ENCODE measurements around the gene POLR3G.

POLR3G gene

DNA sequence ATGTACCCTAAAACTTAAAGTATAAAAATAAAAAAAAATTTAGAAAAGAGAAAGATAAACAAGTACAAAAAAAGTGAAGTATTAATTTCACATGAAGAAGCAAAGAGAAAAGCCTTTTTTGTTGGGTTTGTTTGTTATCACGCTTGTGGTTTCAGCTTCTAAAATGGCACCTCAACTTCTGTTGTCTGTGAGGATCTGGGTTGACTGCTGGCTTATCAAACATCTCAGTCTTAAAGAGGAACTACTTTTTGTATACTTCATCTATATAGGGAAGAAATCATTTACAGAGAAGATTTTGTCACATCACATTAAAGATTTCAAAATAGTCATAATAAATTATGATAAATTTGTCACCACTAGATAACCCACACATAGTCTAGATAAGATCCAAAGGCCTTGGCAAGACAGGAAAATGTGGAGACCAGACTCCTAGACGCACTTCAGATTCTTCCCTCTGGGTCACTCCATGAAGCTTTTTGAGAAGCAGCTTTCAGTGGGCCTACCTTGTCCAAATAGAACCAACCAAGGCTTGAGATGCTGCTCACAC is 75.1 kb downstream of the POLR3G start:
- no peak for DNase-seq
- TF ChIP-seq POLR2A (IDR thresholded peaks at IDR 0.05; ENCODE audit: low read length) = no peak
- TF ChIP-seq GATA1 (IDR thresholded peaks at IDR 0.05; ENCODE audit: low read depth, low read length) = no peak

DNA sequence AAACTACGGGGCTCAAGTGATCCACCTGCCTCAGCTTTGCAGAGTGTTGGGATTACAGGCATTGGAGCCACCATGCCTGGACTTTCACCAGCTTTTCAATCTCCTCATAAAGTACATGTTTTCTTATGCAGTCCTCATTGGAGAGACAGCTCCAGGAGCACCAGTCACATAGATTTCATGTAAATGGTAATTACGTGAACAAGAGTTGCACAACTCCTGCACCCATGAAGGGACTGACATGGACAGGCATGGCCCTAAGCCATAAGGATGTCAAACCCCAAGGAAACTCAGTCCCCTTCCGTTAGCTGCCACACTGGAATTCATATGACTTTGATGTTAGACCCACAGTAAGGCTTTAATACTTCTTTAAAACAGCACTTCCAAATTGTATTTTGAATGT is 76.3 kb downstream of the POLR3G start:
- DNase-seq = no peak
- TF ChIP-seq POLR2A (IDR thresholded peaks at IDR 0.05; ENCODE audit: low read length) = no peak
- TF ChIP-seq GATA1 (IDR thresholded peaks at IDR 0.05; ENCODE audit: low read depth, low read length) = no peak

DNA sequence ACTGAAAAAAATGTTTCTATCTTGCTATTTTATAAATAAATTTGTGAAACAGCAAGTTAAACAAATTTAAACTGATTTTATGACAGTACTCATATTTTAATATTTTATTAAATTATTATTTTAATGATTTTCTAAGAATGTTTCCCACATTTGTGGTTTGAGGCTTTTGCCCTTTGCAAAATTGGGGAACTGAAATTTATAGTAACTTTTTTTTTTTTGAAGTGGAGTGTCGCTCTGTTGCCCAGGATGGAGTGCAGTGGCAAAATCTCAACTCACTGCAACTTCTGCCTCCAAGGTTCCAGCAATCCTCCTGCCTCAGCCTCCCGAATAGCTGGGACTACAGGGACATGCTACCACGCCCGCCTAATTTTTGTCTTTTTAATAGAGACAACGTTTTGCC is 76.7 kb downstream of the POLR3G start:
- DNase-seq = no peak
- TF ChIP-seq GATA1 (IDR thresholded peaks at IDR 0.05; ENCODE audit: low read depth, low read length) (no peak), POLR2A (IDR thresholded peaks at IDR 0.05; ENCODE audit: low read length) (no peak)

DNA sequence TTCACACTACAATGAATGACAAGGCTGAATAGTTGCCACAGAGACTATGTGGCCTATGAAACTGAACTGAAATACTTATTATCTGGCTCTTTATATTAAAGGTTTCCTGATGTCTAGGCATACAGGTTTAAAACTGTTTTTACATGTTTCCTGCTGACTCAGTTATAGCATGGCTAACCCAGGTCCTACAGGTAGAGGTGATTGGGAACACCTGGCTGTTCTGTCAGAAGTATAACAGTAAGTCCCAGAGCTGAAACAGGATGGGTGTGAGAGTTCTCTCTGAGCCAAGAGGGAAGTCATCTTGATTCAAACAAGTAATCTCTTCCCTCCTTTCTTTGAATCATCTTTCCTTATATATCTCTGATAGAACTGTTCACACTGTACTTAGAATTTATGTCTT is 79.0 kb downstream of the POLR3G start:
- no peak for DNase-seq
- no peak for TF ChIP-seq POLR2A (IDR thresholded peaks at IDR 0.05; ENCODE audit: low read length)
- no peak for TF ChIP-seq GATA1 (IDR thresholded peaks at IDR 0.05; ENCODE audit: low read depth, low read length)

DNA sequence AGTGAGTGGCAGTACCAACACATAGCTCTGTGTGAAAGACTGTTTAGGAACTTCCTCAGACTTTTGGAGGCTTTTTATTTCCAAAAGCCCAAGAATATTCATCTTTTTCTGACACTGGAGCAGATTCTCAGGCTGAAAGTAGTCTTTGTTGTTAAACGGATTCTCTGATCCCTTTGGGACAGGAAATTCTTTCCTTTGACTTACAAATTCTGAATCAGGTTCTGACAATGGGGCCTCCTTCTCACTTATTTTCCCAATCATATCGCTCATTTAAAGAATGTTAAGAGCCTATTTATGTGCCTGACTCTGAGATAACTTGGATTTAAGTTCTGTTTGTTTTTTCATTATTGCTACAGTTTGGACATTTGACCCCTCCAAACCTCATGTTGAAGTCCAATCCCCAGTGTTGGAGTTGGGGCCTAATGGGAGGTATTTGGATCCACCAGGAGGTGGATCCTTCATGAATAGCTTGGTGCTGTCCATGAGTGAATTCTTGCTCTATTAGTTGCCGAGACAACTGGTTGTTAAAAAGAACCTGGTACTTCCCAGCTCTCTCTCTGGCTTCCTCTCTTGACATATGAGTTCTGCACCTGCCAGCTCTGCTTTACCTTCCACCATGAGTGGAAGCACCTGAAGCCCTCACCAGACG is 79.8 kb downstream of the POLR3G start:
- TF ChIP-seq POLR2A (IDR thresholded peaks at IDR 0.05; ENCODE audit: low read length) = no peak
- no peak for TF ChIP-seq GATA1 (IDR thresholded peaks at IDR 0.05; ENCODE audit: low read depth, low read length)
- no peak for DNase-seq

DNA sequence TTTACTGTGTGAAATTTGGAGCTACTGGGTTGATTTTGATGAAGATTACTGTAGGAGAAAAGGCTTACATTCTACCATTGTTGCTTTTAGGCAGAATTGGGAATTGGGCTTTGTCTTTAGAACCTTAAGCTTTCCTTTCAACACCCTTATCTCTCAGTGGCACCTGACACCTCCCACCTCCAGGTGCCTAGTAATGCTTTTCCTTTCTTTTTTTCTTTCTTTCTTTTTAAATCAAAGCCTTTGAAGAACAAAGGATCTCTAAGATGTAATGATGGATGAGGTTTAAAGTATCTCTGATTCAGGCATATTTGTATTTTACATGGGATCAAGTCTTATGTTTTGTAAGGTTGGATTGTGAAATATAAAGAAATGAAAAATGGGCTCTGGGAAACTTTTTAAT is 81.0 kb downstream of the POLR3G start:
- TF ChIP-seq POLR2A (IDR thresholded peaks at IDR 0.05; ENCODE audit: low read length) (no peak), GATA1 (IDR thresholded peaks at IDR 0.05; ENCODE audit: low read depth, low read length) (no peak)
- DNase-seq = no peak

DNA sequence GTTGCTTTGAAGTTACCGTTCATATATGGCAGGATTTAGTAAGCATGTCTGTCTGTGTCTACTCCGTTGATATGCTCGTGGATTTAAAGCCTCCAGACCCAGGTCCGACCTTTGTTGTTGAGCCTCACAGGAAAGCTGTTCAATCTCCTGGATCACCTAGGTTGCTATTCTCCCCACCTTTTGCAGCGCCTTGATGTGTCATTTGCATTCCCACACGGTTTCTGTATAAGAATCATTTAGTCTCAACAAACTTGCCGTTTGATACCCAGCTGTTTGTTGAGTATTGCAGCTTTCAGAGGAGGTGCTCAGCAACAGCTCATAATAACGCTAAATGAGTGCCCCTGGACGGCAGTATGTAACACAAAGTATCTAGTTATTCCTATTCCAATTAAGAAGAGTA is 82.7 kb downstream of the POLR3G start:
- DNase-seq = no peak
- TF ChIP-seq POLR2A (IDR thresholded peaks at IDR 0.05; ENCODE audit: low read length) (no peak), GATA1 (IDR thresholded peaks at IDR 0.05; ENCODE audit: low read depth, low read length) (no peak)

DNA sequence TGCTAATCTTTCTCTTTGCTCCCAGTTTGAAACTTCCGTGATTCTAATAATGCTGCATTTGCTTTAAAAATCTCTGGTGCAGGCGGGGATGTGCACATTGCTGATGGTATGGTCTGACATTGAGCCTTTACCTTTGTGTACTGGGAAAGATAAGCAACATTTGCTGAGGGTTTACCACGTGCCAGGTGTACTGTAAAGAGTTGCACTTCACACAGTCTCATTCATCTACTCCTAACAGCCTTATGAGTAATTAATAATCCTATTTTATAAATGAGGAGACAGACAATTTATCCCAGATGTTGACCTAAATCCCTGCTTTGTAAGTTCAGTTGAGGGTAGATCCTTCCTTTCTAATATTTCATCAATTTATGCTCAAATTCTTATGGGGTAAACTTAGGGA is 83.2 kb downstream of the POLR3G start:
- TF ChIP-seq POLR2A (IDR thresholded peaks at IDR 0.05; ENCODE audit: low read length) = no peak
- no peak for TF ChIP-seq GATA1 (IDR thresholded peaks at IDR 0.05; ENCODE audit: low read depth, low read length)
- DNase-seq = no peak

DNA sequence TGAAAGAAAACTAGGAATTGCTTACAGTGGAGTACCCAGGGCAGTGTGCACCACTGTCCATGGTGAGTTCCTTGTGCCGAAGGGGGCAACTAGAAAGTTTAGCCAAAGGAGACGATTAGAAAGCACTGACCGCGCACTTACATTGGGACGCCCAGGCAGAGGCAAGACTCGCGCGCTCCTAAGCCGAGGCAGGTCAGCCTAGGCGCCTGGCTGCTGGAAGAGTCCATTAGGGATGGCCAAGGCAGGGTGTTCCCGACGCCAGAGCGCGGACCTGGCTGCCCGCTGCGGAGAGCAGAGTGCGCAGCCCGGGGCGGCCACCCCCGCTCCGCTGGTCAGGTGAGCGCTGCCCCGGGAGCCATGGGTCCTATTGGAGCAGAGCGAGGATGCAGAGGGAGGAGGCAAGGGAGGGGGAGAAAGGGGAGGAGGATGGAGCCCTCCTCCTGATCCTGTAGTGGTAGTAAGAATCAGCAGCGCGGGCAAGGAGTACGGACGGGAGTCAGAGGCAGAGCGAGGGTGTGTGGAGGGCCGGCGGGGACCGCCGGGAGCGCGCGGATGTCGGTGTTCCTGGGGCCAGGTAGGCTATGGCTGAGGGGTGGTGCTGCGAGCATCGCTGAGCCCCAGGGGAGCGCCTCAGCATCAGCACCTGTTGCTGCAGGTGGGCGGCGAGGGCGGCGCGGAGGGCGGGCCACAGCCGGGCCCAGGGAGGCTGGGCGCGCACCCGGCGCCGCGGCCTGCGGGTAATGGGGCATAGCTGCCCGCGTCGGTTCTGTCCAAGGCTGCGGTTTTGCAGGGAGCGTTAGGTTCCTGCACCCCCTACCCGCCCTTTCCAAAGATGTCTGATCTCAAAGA is 83.9 kb downstream of the POLR3G start, which contains the start of gene ADGRV1:
TSS of gene ADGRV1 (plus strand) at position 454 of the 849 bp plus-strand sequence. CDS start at position 553, 99 bp downstream.
- DNase-seq = peak; percentile 30 to 33
- TF ChIP-seq POLR2A (IDR thresholded peaks at IDR 0.05; ENCODE audit: low read length) (no peak), GATA1 (IDR thresholded peaks at IDR 0.05; ENCODE audit: low read depth, low read length) (no peak)

DNA sequence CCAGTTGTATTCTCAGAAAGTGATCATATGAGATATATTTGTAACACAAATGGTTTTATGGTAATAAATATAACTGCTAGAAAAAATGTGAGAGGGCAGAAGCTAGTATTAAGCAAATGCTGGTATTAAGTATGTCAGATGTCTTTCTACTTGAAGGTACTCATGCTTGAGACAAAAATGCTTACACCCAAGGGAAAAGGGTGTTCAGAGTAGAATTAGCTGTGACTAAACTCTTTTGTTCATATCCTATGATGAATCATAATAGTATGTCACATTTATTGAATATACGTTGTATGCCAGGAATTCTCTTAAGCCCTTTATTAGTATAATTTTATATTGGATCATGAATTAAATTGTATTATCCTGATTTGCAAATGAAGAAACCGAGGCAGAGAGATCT is 86.1 kb downstream of the POLR3G start:
- no peak for DNase-seq
- no peak for TF ChIP-seq GATA1 (IDR thresholded peaks at IDR 0.05; ENCODE audit: low read depth, low read length)
- TF ChIP-seq POLR2A (IDR thresholded peaks at IDR 0.05; ENCODE audit: low read length) = no peak

DNA sequence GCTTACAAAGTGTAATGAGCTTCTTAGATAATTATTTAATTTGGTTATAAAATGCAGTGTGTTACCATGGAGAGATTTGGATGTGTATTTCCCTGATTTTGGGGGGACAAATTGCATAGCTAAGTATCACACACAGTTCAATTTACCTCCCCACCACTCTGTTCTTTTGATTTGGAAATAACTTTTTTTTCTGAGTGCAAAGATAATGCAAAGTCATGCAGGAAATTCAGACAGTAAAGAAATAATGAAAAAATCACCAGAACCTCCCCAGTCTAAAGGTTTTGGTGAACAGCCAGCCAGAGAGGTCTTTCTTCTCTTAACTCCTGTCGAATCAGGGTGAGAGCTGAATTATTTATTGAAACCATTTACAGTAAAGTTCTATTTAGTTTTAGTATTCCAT is 87.1 kb downstream of the POLR3G start:
- no peak for DNase-seq
- no peak for TF ChIP-seq GATA1 (IDR thresholded peaks at IDR 0.05; ENCODE audit: low read depth, low read length)
- no peak for TF ChIP-seq POLR2A (IDR thresholded peaks at IDR 0.05; ENCODE audit: low read length)

DNA sequence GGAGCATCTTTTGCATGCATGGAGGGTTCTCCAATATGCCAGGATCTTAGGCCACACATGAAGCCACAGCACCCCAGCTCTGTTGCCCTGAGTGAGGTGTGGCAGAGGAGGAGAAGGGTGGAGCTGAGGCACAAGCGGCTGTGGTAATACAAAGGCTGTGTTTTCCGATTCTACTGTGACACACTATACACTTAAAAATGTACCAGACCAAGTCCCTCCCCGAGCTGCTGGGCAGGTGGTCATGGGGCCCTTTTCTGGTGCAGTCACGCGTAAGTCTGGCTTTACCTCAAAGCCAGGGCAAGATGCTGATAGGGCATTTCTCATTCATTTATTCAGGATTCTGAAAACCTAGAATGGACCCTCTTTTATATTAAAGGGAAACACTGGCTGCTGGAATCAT is 87.7 kb downstream of the POLR3G start:
- DNase-seq = no peak
- no peak for TF ChIP-seq POLR2A (IDR thresholded peaks at IDR 0.05; ENCODE audit: low read length)
- no peak for TF ChIP-seq GATA1 (IDR thresholded peaks at IDR 0.05; ENCODE audit: low read depth, low read length)

DNA sequence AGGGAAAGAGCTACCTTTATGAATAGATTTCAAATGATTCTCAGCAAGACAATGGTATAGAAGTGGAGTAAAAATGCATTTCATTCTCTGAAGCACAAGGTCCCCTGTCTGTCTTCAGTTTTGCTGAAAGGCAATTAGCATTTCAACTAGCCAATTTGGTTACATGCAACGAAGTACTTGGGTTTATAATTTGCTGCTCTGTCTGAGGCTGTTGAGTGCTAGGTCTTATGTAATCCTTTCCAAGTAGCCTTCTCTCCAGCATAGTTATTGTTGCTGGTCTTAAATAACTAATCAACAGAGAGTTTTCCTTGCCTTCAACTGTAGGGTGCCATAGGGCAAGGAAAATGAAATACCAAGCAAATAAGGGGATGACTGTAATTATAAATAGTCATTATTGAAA is 88.4 kb downstream of the POLR3G start:
- TF ChIP-seq GATA1 (IDR thresholded peaks at IDR 0.05; ENCODE audit: low read depth, low read length) (no peak), POLR2A (IDR thresholded peaks at IDR 0.05; ENCODE audit: low read length) (no peak)
- no peak for DNase-seq
